ENCODE results near the gene ITPR2.

The ITPR2 gene

DNA sequence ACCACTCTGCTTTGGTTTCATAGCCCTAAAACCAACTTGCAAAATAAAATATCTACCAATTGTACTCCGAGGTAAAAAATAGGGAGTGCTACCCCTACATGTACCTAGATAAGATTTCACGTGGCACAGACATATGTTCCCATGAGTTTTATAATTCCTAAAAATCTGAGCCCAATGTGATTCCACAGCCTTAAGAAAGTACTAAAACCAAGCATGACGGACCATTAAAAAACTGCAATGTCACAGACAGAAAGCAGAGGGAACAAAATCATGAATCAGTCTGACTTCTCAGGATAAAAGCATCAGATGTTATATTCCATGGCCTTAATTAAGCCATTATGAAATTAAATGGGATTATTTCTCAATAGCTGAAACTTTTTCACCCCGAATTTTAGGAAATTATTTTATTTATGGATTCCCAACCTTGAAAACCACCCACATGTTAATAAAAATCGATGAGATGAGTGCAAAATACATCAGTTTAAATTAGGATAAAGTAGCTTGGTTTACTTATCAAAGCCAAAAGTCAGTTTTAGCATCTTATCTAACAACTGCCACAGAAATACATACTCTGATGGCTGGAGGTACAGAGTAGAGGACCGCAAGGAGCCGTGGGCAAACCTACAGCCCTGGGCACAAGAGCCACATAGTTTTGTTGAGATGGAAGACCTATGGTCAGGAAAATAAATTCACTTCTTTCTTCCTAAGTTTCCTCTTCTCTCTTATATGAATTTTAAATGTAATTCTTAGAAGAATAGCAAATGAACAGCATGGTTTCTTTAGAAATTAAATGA is 4.5 kb downstream of the ITPR2 start:
- H3K79me2 ChIP-seq (ENCODE audit: insufficient read depth, low read length) = peaks cover 80% of the 10 kb centered on the region
- H3K4me1 ChIP-seq (ENCODE audit: insufficient read depth, low read length, poor library complexity, severe bottlenecking) = peaks cover 70% of the 10 kb centered on the region
- H3K9me2 ChIP-seq (replicated peaks; ENCODE audit: low read depth, low read length) = no peaks in the 10 kb centered on the region; the same call in 1 of the 2 replicates
- no peaks in the 10 kb centered on the region for H3K36me3 ChIP-seq (ENCODE audit: insufficient read depth, low read length)
- H3K9me3 ChIP-seq (ENCODE audit: insufficient read depth, low read depth, low read length) = no peaks in the 10 kb centered on the region
- H3K27me3 ChIP-seq (ENCODE audit: insufficient read depth, low read length, poor library complexity, severe bottlenecking) = no peaks in the 10 kb centered on the region
- H3K4me3 ChIP-seq (ENCODE audit: low read length, poor library complexity, severe bottlenecking) = peak overlapping the region; percentile 68
- peak overlapping the region; percentile 9 for H3K9ac ChIP-seq (ENCODE audit: low read depth, low read length, poor library complexity, severe bottlenecking)
- no peak overlapping the region for H2AFZ ChIP-seq (ENCODE audit: low read length)
- H4K20me1 ChIP-seq (ENCODE audit: insufficient read depth, low read length, poor library complexity, severe bottlenecking) = peaks cover 28% of the 10 kb centered on the region
- 0 out of 2 replicates have a peak, but pooled peaks cover 6% of the 10 kb centered on the region for H3F3A ChIP-seq (ENCODE audit: low read depth)
- H3K4me2 ChIP-seq (ENCODE audit: low read depth, low read length, poor library complexity, severe bottlenecking) = peak overlapping the region; percentile 83
- TF ChIP-seq EZH2phosphoT487 (IDR thresholded peaks at IDR 0.05; ENCODE audit: borderline replicate concordance) = no peak
- TF ChIP-seq, protein P1, sequence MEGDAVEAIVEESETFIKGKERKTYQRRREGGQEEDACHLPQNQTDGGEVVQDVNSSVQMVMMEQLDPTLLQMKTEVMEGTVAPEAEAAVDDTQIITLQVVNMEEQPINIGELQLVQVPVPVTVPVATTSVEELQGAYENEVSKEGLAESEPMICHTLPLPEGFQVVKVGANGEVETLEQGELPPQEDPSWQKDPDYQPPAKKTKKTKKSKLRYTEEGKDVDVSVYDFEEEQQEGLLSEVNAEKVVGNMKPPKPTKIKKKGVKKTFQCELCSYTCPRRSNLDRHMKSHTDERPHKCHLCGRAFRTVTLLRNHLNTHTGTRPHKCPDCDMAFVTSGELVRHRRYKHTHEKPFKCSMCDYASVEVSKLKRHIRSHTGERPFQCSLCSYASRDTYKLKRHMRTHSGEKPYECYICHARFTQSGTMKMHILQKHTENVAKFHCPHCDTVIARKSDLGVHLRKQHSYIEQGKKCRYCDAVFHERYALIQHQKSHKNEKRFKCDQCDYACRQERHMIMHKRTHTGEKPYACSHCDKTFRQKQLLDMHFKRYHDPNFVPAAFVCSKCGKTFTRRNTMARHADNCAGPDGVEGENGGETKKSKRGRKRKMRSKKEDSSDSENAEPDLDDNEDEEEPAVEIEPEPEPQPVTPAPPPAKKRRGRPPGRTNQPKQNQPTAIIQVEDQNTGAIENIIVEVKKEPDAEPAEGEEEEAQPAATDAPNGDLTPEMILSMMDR (conservative IDR thresholded peaks at IDR 0.05; ENCODE audit: low read length) = no peak

- H4K20me1 ChIP-seq (ENCODE audit: insufficient read depth, low read length, poor library complexity, severe bottlenecking) = peaks cover 26% of the 10 kb centered on the region
- no peak overlapping the region for H3K9ac ChIP-seq (ENCODE audit: low read depth, low read length, poor library complexity, severe bottlenecking)
- H3K9me3 ChIP-seq (ENCODE audit: insufficient read depth, low read depth, low read length) = no peaks in the 10 kb centered on the region
- no peaks in the 10 kb centered on the region for H3K36me3 ChIP-seq (ENCODE audit: insufficient read depth, low read length)
- no peak for TF ChIP-seq EZH2phosphoT487 (IDR thresholded peaks at IDR 0.05; ENCODE audit: borderline replicate concordance)
- TF ChIP-seq, protein P1 (conservative IDR thresholded peaks at IDR 0.05; ENCODE audit: low read length) = no peak
- H3F3A ChIP-seq (ENCODE audit: low read depth) = 0 out of 2 replicates have a peak, but pooled peaks cover 6% of the 10 kb centered on the region
- no peaks in the 10 kb centered on the region for H3K27me3 ChIP-seq (ENCODE audit: insufficient read depth, low read length, poor library complexity, severe bottlenecking)
- H3K79me2 ChIP-seq (ENCODE audit: insufficient read depth, low read length) = peaks cover 94% of the 10 kb centered on the region
- H2AFZ ChIP-seq (ENCODE audit: low read length) = no peak overlapping the region
- H3K9me2 ChIP-seq (replicated peaks; ENCODE audit: low read depth, low read length) = no peaks in the 10 kb centered on the region; the same call in 1 of the 2 replicates
- H3K4me3 ChIP-seq (ENCODE audit: low read length, poor library complexity, severe bottlenecking) = peak overlapping the region; percentile 1
- peaks cover 75% of the 10 kb centered on the region for H3K4me1 ChIP-seq (ENCODE audit: insufficient read depth, low read length, poor library complexity, severe bottlenecking)
- H3K4me2 ChIP-seq (ENCODE audit: low read depth, low read length, poor library complexity, severe bottlenecking) = peak overlapping the region; percentile 83
Measured at GRCh38 chr12:26826437-26826836, 6.6 kb downstream of the ITPR2 start.

GRCh38 chr12:26825459-26826016 is 7.5 kb downstream of the ITPR2 start:
- Histone ChIP-seq H3K36me3 (ENCODE audit: insufficient read depth, low read length) (no peaks in the 10 kb centered on the region), H3K4me3 (ENCODE audit: low read length, poor library complexity, severe bottlenecking) (peak overlapping the region; percentile 1), H4K20me1 (ENCODE audit: insufficient read depth, low read length, poor library complexity, severe bottlenecking) (peaks cover 19% of the 10 kb centered on the region), H3K9me3 (ENCODE audit: insufficient read depth, low read depth, low read length) (no peaks in the 10 kb centered on the region), H3K27me3 (ENCODE audit: insufficient read depth, low read length, poor library complexity, severe bottlenecking) (no peaks in the 10 kb centered on the region), H3K9me2 (replicated peaks; ENCODE audit: low read depth, low read length) (no peaks in the 10 kb centered on the region; the same call in 1 of the 2 replicates), H3K79me2 (ENCODE audit: insufficient read depth, low read length) (peaks cover 94% of the 10 kb centered on the region), H2AFZ (ENCODE audit: low read length) (no peak overlapping the region), H3F3A (ENCODE audit: low read depth) (0 out of 2 replicates have a peak, but pooled peaks cover 6% of the 10 kb centered on the region), H3K9ac (ENCODE audit: low read depth, low read length, poor library complexity, severe bottlenecking) (no peak overlapping the region), H3K4me2 (ENCODE audit: low read depth, low read length, poor library complexity, severe bottlenecking) (peak overlapping the region; percentile 83), H3K4me1 (ENCODE audit: insufficient read depth, low read length, poor library complexity, severe bottlenecking) (peaks cover 66% of the 10 kb centered on the region)
- TF ChIP-seq EZH2phosphoT487 (IDR thresholded peaks at IDR 0.05; ENCODE audit: borderline replicate concordance) = no peak
- TF ChIP-seq, protein P1 (conservative IDR thresholded peaks at IDR 0.05; ENCODE audit: low read length) = no peak

All from Loucy (cell line).